ENCODE measurements around the gene LIPA.
"Not testable (repeated sequence)": the region's sequence is repeated elsewhere in the genome, so short reads cannot be mapped to it uniquely, and the experiment has no call there.

Gene LIPA

DNA sequence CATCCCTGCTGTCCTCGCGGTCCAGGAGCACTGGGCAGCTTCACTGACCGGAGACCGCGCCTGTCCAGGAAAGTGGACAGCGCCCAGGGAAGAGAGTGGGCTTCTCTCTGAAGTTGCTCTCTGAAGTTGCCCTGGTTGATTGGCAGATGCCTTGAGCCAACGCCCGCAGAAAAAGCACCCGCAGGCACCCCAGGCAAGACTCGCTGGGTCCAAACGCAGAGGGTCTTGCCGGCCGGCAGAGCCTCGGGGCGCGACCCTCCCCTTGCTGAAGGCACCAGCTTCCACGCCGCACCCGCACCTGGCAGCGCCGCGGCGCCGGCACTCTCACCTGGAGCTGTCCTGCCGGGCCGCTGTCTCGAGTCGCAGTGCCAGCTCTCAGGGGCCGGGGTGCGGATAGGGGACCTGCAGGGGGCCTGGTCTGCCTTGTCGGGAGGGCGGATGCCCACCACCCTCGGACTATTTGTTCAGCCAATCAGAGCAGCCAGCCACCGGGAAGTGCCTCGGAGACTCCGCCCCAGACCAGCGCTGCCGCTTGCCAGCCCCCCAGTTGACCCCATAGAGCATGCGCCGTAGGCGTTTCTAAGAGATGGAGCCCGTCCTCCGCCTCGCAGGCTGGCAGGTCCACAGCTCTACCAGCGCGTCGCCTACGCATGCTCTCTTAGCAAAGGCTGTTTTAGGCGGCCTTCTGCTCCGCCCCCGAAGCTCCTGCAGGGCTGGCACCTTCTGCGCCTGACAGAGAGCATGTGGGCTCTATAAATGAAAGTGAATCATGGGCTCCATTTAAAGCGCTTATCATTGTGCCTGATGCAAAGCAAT is at the start of gene LIPA:
Gene LIPA (minus strand): TSS at position 367 of the 816 bp plus-strand sequence. CDS start 4,127 bp downstream, outside the sequence.
- DNase-seq (ENCODE audit: low read depth): peak; percentile 97

DNA sequence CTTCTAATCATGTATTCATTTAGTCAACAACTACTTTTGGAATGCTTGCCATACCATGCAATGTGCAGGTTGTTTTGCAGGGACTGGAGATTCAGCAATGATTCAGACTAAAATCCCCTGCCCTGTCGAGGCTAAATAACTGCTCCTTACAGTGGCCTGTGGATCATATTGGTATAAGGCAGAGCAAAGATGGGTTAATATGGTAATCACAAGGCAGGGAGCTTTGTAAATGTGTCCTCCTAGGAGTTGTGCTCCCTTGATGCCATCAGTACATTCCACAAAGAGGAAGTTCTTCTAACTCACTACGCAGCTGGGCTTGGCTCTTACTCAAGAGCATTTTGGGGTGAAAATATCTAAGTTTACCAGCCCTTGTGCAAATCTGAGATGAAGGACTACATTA is 49.7 kb upstream of the LIPA start:
- DNase-seq (ENCODE audit: low read depth): peak; percentile 52

DNA sequence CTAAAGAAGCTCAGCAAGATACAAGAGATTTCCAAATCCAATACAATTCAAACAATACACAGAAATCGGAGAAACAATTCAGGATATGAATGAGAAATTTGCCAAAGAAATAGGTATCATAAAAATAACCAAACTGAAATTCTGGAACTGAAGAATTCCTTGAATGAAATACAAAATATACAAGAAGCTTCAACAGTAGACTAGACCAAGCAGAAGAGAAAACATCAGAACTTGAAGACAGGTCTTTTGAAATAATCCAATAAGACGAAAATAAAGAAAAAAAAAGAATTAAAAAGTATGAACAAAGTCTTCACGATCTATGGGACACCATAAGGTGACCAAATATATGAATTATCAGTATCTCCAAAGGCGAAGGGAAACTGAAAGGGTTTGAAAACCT is 47.5 kb upstream of the LIPA start:
- DNase-seq (ENCODE audit: low read depth): no peak

DNA sequence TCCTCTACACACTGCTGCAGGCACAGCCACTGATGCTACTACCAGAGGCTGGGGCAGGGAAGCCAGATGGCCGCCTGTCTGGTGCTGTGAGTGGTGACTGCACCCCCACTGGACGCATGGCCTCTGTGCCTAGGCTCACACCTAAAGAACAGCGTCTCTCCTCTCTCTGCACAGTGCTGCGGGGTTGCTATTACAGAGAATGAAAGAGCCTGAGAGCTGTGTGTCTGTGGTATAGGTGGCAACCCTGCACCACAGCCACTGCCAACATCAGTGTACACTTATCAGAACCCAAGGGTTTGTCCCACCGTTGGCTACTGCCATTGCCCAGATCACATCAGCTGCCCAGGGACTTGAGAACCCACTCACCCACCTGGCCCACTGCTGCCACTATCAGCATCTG is 46.2 kb upstream of the LIPA start:
- no peak for DNase-seq (ENCODE audit: low read depth)

DNA sequence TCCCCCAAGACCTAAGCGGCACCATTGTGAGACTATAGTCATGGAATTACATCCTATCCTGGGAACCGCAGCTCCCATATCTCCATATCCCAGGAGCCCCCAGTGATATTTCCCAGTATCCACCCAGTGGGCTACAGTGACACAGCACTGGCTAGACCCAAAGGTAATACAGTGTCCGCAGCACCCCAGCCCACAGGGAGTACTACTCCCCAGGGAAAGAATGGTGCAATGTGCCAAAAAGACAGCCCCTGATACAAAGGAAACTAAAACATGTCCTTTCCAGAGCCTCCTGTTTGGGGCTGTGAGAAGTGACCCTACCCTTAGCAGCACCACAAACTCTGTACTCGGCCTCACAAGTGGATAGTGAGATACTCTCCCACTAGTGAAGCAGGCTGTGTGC is 45.8 kb upstream of the LIPA start:
- DNase-seq (ENCODE audit: low read depth): no peak

DNA sequence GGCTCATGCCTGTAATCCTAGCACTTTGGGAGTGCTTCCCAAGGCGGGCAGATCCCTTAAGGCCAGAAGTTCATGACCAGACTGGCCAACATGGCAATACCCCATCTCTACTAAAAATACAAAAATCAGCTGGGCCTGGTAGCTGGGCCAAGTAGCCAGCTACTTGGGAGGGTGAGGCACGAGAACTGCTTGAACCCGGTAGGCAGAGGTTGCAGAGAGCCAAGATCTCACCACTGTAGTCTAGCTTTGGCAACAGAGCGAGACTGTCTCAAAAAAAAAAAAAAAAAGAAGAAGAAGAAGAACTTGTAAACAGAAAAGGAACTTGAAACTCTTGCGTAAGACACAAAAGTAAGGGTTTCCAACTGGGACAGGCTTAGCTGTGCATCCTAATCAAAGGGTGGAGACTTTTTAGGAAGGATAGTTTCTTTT is 44.7 kb upstream of the LIPA start:
- DNase-seq (ENCODE audit: low read depth): peak; percentile 94

DNA sequence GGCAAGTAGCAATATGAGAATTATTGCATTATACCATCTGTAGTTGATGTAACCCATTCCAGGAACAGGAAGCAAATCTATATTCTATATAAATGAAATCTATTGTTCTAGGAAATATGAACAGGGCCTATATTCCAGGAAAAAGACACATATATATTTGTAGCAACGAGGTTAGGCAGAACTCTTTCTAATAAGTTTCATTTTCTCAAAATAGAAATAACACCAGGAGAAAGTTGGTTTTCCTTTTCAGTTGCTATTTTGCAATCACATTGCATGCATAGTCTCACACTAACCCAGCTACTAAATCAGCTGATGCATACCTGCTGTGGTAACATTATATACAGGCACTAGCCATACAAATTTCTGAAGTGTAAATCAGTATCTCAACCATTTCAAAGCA is 44.0 kb upstream of the LIPA start:
- peak; percentile 73 for DNase-seq (ENCODE audit: low read depth)

DNA sequence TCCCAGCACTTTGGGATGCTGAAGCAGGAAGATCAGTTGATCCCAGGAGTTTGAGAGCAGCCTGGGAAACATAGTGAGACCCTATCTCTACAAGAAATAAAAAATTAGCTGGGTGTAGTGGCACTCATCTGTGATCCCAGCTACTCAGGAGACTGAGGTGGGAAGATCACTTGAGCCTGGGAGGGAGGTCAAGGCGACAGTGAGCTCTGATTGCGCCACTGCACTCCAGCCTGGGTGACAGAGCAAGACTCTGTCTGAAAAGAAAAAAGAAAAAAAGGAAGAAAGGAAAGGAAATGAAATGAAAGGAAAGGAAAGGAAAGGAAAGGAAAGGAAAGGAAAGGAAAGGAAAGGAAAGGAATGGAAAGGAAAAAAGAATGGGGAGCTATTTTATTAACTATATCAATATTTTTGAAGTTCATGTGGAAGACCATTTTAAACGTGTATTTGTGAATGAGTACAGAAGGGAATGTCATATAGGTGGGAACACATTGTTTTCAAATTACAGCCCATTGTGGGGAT is 43.2 kb upstream of the LIPA start:
- no peak for DNase-seq (ENCODE audit: low read depth)

DNA sequence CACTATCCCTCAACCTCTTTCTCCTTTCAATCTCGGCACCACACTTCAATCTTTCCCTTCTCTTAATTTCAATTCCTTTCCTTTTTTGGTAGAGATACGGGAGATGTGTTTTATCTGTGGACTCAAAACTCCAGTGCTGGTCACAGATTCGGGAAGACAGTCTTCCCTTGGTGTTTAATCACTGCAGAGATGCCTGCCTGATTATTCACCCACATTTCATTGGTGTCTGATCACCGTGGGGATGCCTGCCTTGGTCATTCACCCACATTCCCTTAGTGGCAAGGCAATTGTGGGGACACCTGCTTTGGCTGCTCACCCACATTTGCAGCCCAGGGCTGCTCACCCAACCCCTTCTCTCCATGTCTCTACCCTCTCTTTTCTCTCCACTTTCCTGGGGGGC is 33.7 kb upstream of the LIPA start:
- DNase-seq (ENCODE audit: low read depth): not testable (repeated sequence)

DNA sequence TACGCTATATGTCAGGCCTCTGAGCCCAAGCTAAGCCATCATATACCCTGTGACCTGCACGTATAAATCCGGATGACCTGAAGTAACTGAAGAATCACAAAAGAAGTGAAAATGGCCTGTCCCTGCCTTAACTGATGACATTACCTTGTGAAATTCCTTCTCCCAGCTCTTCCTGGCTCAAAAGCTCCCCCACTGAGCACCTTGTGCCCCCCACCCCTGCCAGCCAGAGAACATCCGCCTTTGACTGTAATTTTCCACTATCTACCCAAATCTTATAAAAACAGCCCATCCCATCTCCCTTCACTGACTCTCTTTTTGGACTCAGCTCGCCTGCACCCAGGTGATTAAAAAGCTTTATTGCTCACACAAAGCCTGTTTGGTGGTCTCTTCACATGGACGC is 33.1 kb upstream of the LIPA start:
- not testable (repeated sequence) for DNase-seq (ENCODE audit: low read depth)

DNA sequence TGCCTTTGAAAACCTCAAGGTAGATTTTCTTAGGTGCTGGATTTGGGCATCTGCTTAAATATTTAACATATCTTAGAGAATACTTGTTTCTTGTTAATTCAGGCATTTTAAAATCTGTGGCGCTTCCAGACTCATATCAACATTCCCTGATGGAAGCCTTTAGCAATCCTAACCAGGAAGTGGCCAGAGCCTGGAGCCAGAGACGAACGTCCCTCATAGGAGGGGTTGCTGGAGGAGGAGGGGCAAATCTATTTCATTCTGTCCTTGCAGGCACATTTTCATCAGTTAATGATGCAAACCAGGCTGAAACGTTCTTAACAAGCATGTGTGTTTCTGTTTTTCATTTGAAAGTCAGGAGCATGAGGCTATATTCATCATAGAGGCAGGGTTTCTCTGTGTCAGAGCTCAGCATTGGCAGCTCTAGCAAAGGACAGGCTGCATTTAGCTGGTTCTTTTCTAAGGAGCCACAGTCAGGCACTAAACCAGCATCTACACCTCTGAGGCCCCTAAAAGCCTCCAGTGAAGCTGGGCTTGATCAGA is 32.4 kb upstream of the LIPA start:
- DNase-seq (ENCODE audit: low read depth): peak; percentile 94

DNA sequence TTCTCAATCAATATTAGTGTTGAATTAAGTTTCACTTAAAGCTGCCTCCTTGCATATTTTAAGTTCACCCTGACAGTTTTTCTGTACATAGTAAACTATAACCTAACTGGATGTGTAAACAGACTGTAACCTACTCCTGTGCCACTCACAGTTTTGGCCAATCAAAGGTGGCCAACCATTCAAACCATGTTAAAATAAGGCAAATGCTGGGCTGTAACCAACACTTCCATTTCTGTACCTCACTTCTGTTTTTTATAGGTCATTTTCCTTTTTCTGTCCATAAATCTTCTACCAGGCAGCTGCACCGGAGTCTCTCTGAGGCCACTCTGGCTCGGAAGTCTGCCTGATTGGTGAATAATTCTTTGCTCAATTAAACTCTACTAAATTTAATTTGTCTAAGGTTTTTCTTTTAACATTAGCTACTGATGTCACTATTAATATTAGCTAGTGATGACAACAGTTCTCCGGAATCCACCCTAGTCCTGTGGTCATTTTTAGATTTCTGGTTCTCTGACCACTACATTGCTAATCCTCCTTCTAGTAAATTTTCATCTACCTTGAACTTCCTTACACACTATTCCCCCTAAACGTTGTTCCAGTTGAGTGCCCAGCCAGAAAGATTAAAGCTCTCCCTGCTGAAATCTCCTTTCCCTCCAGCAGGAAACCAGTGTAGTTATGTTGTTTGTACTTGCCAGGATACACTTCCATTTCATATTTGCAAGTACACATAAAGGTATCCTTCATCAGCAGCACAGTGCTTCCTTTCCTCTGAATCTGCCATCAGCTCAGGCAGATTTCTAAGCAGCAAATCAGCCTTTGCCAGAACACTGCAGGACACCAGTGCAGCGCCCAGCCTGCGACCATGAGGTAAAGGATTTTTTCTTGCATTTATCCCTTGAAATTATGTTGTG is 31.7 kb upstream of the LIPA start:
- no peak for DNase-seq (ENCODE audit: low read depth)

DNA sequence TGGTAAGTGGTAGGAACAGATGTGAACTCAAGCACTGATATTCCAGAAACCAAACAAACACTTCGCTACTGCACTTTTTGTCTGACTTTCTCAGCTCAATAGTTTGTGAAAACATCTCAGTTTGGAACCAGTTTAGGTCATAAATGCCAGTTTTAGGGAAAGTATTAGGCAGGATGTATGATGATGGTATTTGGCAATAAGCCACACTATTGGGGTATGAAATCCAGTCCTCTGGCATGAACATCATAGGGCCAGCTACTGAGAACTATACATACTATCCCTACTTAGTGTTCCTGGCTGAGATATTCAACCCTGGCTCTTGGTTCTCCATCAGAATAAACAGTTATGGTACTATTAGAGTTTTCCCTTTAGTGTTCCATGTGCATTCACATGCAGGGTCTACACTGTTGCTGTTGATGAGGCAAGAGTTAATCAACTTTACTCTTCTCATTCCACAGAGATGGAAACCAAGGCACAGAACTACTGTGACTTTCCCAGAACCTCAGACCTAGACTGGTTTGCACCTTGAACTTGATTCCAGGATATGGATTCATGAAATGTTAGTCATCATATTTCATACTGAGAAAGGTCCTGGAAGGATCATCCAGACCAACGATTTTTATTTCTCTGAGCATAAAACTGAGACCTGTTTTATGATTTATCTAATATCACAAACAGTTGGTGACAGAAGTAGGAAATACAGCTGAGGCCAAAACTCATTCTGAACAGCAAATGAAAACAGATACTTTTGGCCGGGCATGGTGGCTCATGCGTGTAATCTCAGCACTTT is 30.2 kb upstream of the LIPA start:
- peak; percentile 50 for DNase-seq (ENCODE audit: low read depth)

DNA sequence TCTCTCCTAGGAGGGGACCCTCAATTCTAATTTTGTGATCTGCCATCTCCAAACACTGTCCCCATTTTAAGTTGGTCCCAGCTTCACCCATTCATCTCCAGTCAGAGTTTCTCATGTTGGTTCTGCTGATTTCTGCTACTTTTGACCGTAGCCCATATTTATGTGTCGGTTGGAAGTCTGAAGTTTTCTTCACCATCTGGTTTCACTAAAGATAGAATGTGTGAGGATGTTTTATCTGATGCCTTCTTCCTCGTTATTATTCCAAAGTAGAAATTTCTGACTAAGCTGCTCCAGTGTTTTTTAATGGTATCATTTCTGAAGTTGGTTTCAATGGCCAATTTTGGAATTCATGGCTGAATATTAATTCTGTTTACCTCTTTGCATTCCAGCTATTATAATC is 28.9 kb upstream of the LIPA start:
- no peak for DNase-seq (ENCODE audit: low read depth)

DNA sequence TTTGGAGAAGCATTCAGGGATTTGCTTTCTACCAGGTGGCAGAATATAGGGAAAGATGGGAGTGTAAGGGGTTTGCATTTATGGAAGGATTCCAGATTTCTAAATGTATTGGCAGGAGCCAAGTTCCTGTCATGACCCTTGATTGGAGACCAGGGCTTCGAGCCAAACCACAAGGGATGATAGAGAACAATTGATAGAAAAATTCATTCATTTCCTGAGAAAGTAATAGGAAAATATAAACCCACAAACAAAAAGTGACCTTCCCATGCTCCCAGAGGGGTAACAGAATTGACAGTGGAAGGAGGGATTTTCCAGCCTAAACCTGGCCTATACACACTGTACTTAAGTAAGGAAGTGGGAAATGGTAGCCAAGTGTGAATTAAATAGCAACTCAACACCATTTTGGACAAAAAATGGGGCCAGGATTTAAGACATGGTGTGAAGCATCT is 27.9 kb upstream of the LIPA start:
- no peak for DNase-seq (ENCODE audit: low read depth)

DNA sequence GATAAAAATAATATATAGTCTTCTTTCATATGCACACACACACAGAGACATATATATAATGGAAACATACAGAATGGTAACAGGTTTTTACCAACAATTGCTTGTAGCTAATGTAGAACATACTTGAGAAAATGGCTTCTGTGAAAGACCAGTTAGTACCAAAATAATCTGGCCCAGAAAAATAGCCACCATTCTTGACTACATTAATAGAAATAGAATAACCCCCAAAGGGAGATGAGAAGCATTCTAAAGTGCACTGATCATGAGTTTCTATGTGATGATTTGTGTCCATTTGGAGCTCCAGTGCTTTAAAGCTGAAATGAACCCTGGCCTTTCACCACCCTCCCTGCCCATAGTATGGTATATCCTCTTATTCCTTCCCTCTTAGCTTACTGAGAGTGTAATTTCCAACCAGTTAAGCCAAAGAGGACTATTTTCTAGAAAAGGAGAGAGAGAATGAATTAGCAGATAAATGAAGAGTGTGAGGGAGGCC is 27.4 kb upstream of the LIPA start:
- DNase-seq (ENCODE audit: low read depth): no peak

DNA sequence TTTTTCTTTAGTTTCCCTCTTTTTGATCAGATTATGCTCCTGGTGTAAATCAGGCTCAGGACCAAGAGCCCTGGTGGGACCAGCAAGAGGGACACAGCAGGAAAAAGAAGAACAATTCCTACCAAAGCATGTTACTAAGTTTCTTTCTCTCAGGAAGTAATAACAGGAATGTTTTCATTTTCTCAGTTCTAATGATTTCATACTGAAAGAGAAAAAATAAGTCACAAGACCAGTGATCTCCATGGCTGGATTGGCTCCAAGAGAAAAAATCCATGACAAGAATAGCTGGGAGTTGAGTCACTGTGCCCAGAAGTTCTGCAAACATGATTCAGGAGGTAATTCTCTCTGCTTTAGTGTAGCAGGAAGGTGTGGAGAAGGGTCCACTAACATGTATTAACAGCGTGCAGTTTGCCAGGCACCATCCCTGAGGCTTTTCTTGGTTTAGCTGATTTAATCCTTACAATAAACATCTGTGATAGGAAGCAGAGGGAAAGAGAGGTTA is 26.5 kb upstream of the LIPA start:
- DNase-seq (ENCODE audit: low read depth): peak; percentile 90

DNA sequence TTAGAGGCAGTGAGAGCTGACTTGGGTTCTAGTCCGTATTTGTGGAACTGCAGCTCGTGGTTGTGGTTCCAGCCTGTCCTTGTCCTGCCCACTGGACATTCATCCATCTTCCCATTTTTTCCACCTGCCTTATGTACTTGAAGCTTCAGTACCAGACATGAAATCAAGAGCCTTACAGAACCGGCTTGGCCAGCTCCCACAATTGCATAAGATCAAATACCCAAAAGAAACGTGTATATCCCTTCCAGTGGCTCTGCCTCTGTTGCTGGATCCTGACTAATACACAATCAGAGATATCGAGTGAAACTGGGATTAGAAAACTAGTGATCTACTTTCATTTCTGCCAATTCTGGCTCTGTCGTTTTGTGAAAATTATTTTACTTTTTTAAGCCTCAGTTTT is 23.8 kb upstream of the LIPA start:
- no peak for DNase-seq (ENCODE audit: low read depth)

DNA sequence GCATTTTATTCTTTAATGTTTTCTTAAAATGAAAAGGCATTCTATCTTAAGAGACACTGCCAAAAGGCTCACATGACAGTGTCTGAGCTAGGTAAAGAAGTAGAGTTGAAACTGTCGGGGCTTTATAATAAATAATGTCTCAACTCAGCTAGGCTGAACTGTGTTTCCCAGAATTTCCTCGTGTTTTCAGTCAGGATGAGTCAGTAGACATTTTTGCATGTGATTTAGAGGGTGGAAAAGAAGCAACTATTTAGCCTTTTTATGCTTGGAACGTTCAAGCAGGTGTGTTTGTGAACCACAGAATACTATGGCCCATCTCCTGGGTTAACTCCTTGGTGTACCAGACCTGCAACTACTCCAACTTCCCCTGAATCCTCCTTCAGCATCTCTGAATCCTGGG is 23.4 kb upstream of the LIPA start:
- DNase-seq (ENCODE audit: low read depth): peak; percentile 45

DNA sequence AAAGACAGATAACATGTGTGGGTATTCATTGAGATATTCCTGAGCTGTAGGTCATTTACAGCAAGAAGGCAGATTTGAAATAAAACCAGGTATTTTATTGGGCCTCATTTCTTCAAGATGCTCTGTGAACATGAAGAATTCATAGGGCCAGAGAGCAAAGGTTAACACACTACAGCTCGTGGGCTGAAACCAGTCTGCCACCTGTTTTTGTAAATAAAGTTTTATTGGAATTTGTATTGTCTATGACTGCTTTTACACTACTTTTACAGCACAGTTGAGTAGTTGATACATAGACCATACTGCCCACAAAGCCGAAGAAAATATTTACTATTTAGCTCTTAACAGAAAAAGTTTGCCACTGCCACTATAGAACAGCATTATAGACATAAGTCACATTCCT is 22.1 kb upstream of the LIPA start:
- DNase-seq (ENCODE audit: low read depth): no peak

DNA sequence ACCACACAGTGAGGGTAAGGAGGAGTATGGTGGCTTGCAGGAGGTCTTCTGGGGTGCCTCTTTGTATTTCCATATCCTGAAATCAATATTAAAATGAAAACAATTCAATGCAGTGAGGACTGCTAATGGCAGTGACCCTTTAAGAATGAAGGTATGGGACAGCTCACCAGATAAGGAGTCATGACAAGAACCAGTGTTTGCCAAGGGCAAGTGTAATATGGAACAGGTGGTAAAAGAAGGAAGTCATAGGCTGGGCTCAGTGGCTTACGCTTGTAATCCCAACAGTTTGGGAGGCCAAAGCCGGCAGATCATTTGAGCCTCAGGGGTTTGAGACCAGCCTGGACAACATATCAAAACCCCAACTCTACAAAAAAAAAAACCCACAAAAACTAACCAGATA is 20.0 kb upstream of the LIPA start:
- no peak for DNase-seq (ENCODE audit: low read depth)
